SH-SY5Y (cell line): ENCODE results near the gene EEF1AKMT3.

Experiments used
- GATA2 ChIP-seq: IDR thresholded peaks from 2 replicates; pipeline ENCODE4 v1.6.1; 2011; ENCODE audit warnings: mild to moderate bottlenecking, low read depth, low read length
- GATA3 ChIP-seq: IDR thresholded peaks from 2 replicates; pipeline ENCODE4 v1.6.1; 2011; ENCODE audit warnings: low read depth, mild to moderate bottlenecking, low read length, moderate library complexity

- TF ChIP-seq GATA2 (no peak), GATA3 (no peak)
These were observed 26.4 kb upstream of the EEF1AKMT3 start for GRCh38 chr12:57746025-57746424.
